Fibroblast of skin of left quadriceps (primary cell): ENCODE data around the gene HPS5.
"Not testable (repeated sequence)": the region's sequence is repeated elsewhere in the genome, so short reads cannot be mapped to it uniquely, and the experiment has no call there.

Experiments
- DNase-seq, 2 experiments: peaks; one replicate each; pipeline ENCODE4 v3.0.0-alpha.2; 2013; ENCODE audit warnings: low read depth in 2 of 2

Gene HPS5

GRCh38 chr11:18321969-18322711 lies at the start of gene HPS5, which contains the start of gene GTF2H1:
HPS5 (minus strand) TSS chr11:18322140; CDS start chr11:18317858, 4,282 bp downstream.
GTF2H1 (plus strand) TSS chr11:18322567; CDS start chr11:18333075, 10,508 bp downstream.
- DNase-seq = peak; percentile 96 to 97

- DNase-seq = no peak
These were observed 49.3 kb upstream of the HPS5 start for GRCh38 chr11:18371279-18371678.

GRCh38 chr11:18369398-18369797 lies 47.5 kb upstream of the HPS5 start:
- DNase-seq = no peak

- DNase-seq = no peak
These were observed 46.3 kb upstream of the HPS5 start for GRCh38 chr11:18368221-18368620.

GRCh38 chr11:18367431-18367830 lies 45.5 kb upstream of the HPS5 start:
- no peak for DNase-seq

GRCh38 chr11:18366286-18366685 lies 44.3 kb upstream of the HPS5 start:
- no peak for DNase-seq

- DNase-seq = no peak
These were observed 43.8 kb upstream of the HPS5 start for GRCh38 chr11:18365741-18366140.

GRCh38 chr11:18364495-18365073 lies 42.6 kb upstream of the HPS5 start:
- DNase-seq = no peak

GRCh38 chr11:18361154-18361553 lies 39.2 kb upstream of the HPS5 start:
- DNase-seq = no peak

GRCh38 chr11:18358646-18359045 lies 36.7 kb upstream of the HPS5 start:
- no peak for DNase-seq

- DNase-seq = no peak
These were observed 30.6 kb upstream of the HPS5 start for GRCh38 chr11:18352581-18352980.

GRCh38 chr11:18347471-18348125 lies 25.7 kb upstream of the HPS5 start:
- DNase-seq = peak; percentile 61 to 67

- no peak for DNase-seq
These were observed 11.0 kb upstream of the HPS5 start for GRCh38 chr11:18332891-18333290.

- DNase-seq = no peak
These were observed 10.4 kb upstream of the HPS5 start for GRCh38 chr11:18332302-18332701.

GRCh38 chr11:18330921-18331320 lies 9.0 kb upstream of the HPS5 start:
- no peak for DNase-seq

GRCh38 chr11:18329196-18329870 lies 7.4 kb upstream of the HPS5 start:
- no peak for DNase-seq

- DNase-seq = no peak
These were observed 2.4 kb upstream of the HPS5 start for GRCh38 chr11:18324381-18324780.

GRCh38 chr11:18323881-18324280 lies 1.9 kb upstream of the HPS5 start:
- not testable (repeated sequence) for DNase-seq

- DNase-seq = no peak
These were observed 1.1 kb upstream of the HPS5 start for GRCh38 chr11:18322818-18323570.

GRCh38 chr11:18321578-18321968 lies 367 bp downstream of the HPS5 start:
- no peak for DNase-seq

GRCh38 chr11:18320617-18321016 lies 1.3 kb downstream of the HPS5 start:
- DNase-seq = no peak

- DNase-seq = no peak
These were observed 2.0 kb downstream of the HPS5 start for GRCh38 chr11:18319914-18320313.
